OCI-LY7 (cell line): Measurements from ENCODE around the gene ULK1. TPM values are rescaled to one million over a fixed set of nuclear protein-coding genes. Genes with fewer than 3 reads are reported as not detected.

Experiments
- BruUV-seq: library from RNA; stranded (reverse); fragments of 400-500 nt; replicated peaks from 2 replicates; lab custom pipeline; 2021; lab: Mats Ljungman, UMichigan
- CTCF ChIA-PET: fragments of 300-600 bp; sonication (Branson Sonifier 250); formaldehyde crosslinking; loops from one replicate; lab custom pipeline; 2022; ENCODE audit warnings: antibody characterized with exemption; ENCODE audit not compliant: unreplicated experiment; lab: Charles Lee
- POLR2A ChIA-PET: fragments of 300-600 bp; sonication (Branson Sonifier 250); formaldehyde crosslinking; loops from one replicate; lab custom pipeline; 2022; ENCODE audit warnings: antibody characterized with exemption; lab: Charles Lee
- DNase-seq: peaks from one replicate; pipeline ENCODE4 v3.0.0-alpha.2; 2015; ENCODE audit warnings: low spot score
- H2AFZ ChIP-seq: fragments of 200-600 bp; sonication (generic), shearing (Covaris generic); 2 replicates; pipeline ENCODE4 v1.6.1; 2014; ENCODE audit warnings: mild to moderate bottlenecking, antibody characterized with exemption, low read length, moderate library complexity
- H3K27ac ChIP-seq: fragments of 200-600 bp; sonication (generic); 2 replicates; pipeline ENCODE4 v1.5.1; 2014; ENCODE audit warnings: mixed run types, low read depth, mild to moderate bottlenecking, moderate library complexity, low read length, inconsistent platforms; ENCODE audit not compliant: poor library complexity, severe bottlenecking
- H3K36me3 ChIP-seq: fragments of 200-600 bp; sonication (generic); 2 replicates; pipeline ENCODE4 v1.6.1; 2014; ENCODE audit warnings: mild to moderate bottlenecking, antibody characterized with exemption, low read length, moderate library complexity, mixed read lengths; ENCODE audit not compliant: insufficient read depth
- H3K4me1 ChIP-seq: fragments of 200-600 bp; sonication (generic); 2 replicates; pipeline ENCODE4 v1.5.1; 2014; ENCODE audit warnings: mild to moderate bottlenecking, low read length; ENCODE audit not compliant: insufficient read depth, poor library complexity, severe bottlenecking
- H3K4me2 ChIP-seq: fragments of 200-600 bp; sonication (generic); 2 replicates; pipeline ENCODE4 v1.6.1; 2014; ENCODE audit warnings: mild to moderate bottlenecking, low read length
- H3K4me3 ChIP-seq: fragments of 200-600 bp; sonication (generic); 2 replicates; pipeline ENCODE4 v1.5.1; 2014; ENCODE audit warnings: mild to moderate bottlenecking, low read depth, low read length; ENCODE audit not compliant: poor library complexity, severe bottlenecking
- H3K79me2 ChIP-seq: fragments of 200-600 bp; sonication (generic); 2 replicates; pipeline ENCODE4 v1.6.1; 2016; ENCODE audit warnings: low read depth, mild to moderate bottlenecking, low read length, moderate library complexity, mixed read lengths; ENCODE audit not compliant: insufficient read depth
- H3K9me2 ChIP-seq: fragments of 200-600 bp; sonication (generic); 2 replicates; pipeline ENCODE4 v1.6.1; 2016; ENCODE audit warnings: mild to moderate bottlenecking, low read length, mixed read lengths; ENCODE audit not compliant: insufficient read depth
- H3K9me3 ChIP-seq: fragments of 200-600 bp; sonication (generic); 2 replicates; pipeline ENCODE4 v1.6.1; 2014; ENCODE audit warnings: mild to moderate bottlenecking, mixed run types, low read length, mixed read lengths
- H4K20me1 ChIP-seq: fragments of 200-600 bp; sonication (generic); 2 replicates; pipeline ENCODE4 v1.6.1; 2014; ENCODE audit warnings: mild to moderate bottlenecking, antibody characterized with exemption, low read length, moderate library complexity, mixed read lengths; ENCODE audit not compliant: insufficient read depth
- EZH2phosphoT487 ChIP-seq: fragments of 200-600 bp; sonication (generic); IDR thresholded peaks from 2 replicates; pipeline ENCODE4 v1.6.1; 2018; ENCODE audit warnings: low read depth, borderline replicate concordance, mild to moderate bottlenecking, mixed run types, antibody characterized with exemption, low read length, moderate library complexity, mixed read lengths
- intact Hi-C: fragments of 100-400 bp; cut with micrococcal nuclease; formaldehyde crosslinking; loops from one replicate; pipeline ENCODE4 v1.10.0; 2022; ENCODE audit not compliant: unreplicated experiment
- small RNA-seq: library from RNA; depleted of rRNA; stranded (forward); fragments of <200 nt; gene quantifications from one replicate; pipeline ENCODE3, GENCODE V24; 2014
- total RNA-seq, 2 experiments: library from RNA; depleted of rRNA in 1 of 2; stranded (reverse); fragments of >200 nt in 1 of 2; shearing (Covaris generic) in 1 of 2; gene quantifications; 2 replicates each; pipeline ENCODE4 v1.2.3, GENCODE V29; 2014 to 2022
- TF ChIP-seq, protein P1 (sequence below): fragments of 200-600 bp; sonication (generic); conservative IDR thresholded peaks from 2 replicates; pipeline ENCODE4 v1.5.1; 2014; ENCODE audit warnings: mild to moderate bottlenecking, antibody characterized with exemption, low read length, moderate library complexity, mixed read lengths

ULK1 gene
- total RNA-seq, 2 experiments from 2014 or later = 4.3 to 15.5 TPM

- ChIA-PET POLR2A (no interaction called here), CTCF (no interaction called here)
- Histone ChIP-seq H3K4me3 (no peak overlapping the region), H3K27ac (no peak overlapping the region), H3K9me3 (no peaks in the 10 kb centered on the region), H4K20me1 (no peaks in the 10 kb centered on the region; the same call in 1 of the 2 replicates), H3K4me1 (no peaks in the 10 kb centered on the region), H3K79me2 (peaks cover 75% of the 10 kb centered on the region), H3K36me3 (peaks cover under 1% of the 10 kb centered on the region), H2AFZ (no peak overlapping the region), H3K9me2 (no peaks in the 10 kb centered on the region), H3K4me2 (no peak overlapping the region)
- no TSS peak for BruUV-seq
- intact Hi-C loops = no loop called here
- no peak for DNase-seq
- no peak for TF ChIP-seq EZH2phosphoT487
- TF ChIP-seq, protein P1, sequence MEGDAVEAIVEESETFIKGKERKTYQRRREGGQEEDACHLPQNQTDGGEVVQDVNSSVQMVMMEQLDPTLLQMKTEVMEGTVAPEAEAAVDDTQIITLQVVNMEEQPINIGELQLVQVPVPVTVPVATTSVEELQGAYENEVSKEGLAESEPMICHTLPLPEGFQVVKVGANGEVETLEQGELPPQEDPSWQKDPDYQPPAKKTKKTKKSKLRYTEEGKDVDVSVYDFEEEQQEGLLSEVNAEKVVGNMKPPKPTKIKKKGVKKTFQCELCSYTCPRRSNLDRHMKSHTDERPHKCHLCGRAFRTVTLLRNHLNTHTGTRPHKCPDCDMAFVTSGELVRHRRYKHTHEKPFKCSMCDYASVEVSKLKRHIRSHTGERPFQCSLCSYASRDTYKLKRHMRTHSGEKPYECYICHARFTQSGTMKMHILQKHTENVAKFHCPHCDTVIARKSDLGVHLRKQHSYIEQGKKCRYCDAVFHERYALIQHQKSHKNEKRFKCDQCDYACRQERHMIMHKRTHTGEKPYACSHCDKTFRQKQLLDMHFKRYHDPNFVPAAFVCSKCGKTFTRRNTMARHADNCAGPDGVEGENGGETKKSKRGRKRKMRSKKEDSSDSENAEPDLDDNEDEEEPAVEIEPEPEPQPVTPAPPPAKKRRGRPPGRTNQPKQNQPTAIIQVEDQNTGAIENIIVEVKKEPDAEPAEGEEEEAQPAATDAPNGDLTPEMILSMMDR = no peak
These were observed 76.8 kb downstream of the ULK1 start for GRCh38 chr12:131971226-131971625.

Small RNAs within 50 kb of the gene (small RNA-seq; reads per million reads assigned to genes)
- not detected for gene AC131009.3

Other genes with a start within 250 kb of the ULK1 start
- gene SFSWAP, start 183.5 kb upstream of the ULK1 start, total RNA-seq (2014; rRNA removed; shearing (Covaris generic)) = 54.0 and 58.8 TPM in 2 replicates
- gene SFSWAP, start 183.5 kb upstream of the ULK1 start, total RNA-seq (2022) = 83.8 and 87.1 TPM in 2 replicates
- not detected in 2 replicates for gene MMP17, start 66.2 kb upstream of the ULK1 start, total RNA-seq (2014; rRNA removed; shearing (Covaris generic))
- gene MMP17, start 66.2 kb upstream of the ULK1 start, total RNA-seq (2022) = not detected in 2 replicates
- gene PUS1, start 34.7 kb downstream of the ULK1 start, total RNA-seq (2014; rRNA removed; shearing (Covaris generic)) = 38.4 and 43.5 TPM in 2 replicates
- 58.9 and 78.3 TPM in 2 replicates for gene PUS1, start 34.7 kb downstream of the ULK1 start, total RNA-seq (2022)
- 13.5 and 20.7 TPM in 2 replicates for gene EP400, start 55.3 kb downstream of the ULK1 start, total RNA-seq (2014; rRNA removed; shearing (Covaris generic))
- gene EP400, start 55.3 kb downstream of the ULK1 start, total RNA-seq (2022) = 56.2 and 59.7 TPM in 2 replicates
- gene DDX51, start 249.7 kb downstream of the ULK1 start, total RNA-seq (2014; rRNA removed; shearing (Covaris generic)) = 46.2 and 47.1 TPM in 2 replicates
- 63.1 and 63.5 TPM in 2 replicates for gene DDX51, start 249.7 kb downstream of the ULK1 start, total RNA-seq (2022)
- 25.0 and 31.0 TPM in 2 replicates for gene NOC4L, start 249.8 kb downstream of the ULK1 start, total RNA-seq (2014; rRNA removed; shearing (Covaris generic))
- 43.7 and 47.6 TPM in 2 replicates for gene NOC4L, start 249.8 kb downstream of the ULK1 start, total RNA-seq (2022)